NCI-H524 (cell line): Measurements from ENCODE around the gene TNS1.

Experiments used
- DNase-seq, 2 experiments: peaks; one replicate each; lab custom pipeline; 2025; lab: John Stamatoyannopoulos, UW

Gene TNS1

DNA sequence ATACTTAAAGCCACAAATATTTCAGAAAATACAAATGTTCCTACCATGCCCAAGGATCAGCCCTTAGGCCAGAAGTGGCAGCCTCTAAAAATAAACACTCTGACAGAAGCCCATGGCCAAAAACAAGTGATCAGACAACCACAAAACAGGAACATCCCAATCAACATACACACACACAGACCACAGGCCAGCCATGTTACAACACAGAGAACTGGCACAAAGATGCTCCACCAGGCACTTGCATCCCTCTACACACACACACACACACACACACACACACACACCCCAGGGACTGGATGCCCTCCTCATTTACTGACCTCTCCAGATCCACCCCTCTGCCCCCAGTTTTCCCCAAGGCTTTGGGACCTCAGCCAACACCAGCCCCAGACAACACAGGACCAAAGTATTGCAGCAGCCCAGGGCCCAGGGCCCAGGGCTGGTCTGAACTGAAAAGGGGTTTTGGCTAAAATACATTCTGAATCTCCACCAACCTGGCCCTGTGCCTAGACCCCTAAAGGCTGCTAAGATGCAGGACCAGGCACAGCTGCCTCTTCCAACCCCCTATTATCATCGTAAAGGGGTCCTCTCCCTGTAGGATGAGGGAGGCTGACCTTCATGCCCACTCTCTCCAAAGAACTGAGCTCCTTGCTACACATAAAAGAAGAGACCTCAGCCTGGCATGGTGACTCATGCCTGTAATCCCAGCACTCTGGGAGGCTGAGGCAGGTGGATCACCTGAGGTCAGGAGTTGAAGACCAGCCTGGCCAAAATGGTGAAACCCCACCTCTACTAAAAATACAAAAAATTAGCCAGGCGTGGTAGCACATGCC, 151.4 kb downstream of the TNS1 start:
- DNase-seq: no peak

DNA sequence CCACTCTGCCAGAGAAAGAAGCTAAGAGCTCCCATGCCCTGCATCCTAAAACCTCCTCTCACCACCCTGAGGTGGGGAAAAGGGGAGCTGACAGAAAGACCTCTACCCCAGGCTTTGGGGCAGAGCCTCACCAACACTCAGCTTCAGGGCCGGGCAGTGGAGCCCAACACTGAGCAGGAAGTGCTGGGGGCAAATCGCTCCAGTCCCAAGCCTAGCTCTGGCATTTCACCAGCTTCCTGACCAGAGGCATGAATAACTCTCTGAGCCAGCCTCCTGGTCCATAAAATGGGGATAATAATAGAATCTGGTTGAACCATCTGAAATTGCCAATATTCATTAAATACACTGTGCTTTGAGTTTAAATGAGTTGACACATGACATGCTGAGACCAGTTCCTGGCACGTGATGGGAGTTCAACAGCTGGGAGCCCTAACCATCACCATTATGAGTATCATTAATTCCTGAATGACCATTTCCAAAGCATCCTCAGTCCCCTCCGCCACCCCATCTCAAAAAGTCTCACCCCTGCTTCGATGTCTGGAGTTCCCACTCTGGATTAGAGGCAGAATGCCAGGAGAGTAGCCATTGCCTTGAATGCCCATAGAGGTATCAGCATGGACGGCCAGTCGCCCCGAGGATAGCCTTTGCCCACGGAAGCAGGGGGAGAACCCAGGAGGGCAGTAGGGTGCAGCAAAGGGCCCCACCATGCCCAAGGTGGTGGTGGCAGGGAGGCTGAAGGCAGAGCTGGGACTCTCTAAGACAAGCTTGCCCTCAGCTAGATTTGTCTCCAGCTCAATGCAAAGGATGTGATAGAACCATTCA, 153.4 kb downstream of the TNS1 start:
- DNase-seq: no peak

DNA sequence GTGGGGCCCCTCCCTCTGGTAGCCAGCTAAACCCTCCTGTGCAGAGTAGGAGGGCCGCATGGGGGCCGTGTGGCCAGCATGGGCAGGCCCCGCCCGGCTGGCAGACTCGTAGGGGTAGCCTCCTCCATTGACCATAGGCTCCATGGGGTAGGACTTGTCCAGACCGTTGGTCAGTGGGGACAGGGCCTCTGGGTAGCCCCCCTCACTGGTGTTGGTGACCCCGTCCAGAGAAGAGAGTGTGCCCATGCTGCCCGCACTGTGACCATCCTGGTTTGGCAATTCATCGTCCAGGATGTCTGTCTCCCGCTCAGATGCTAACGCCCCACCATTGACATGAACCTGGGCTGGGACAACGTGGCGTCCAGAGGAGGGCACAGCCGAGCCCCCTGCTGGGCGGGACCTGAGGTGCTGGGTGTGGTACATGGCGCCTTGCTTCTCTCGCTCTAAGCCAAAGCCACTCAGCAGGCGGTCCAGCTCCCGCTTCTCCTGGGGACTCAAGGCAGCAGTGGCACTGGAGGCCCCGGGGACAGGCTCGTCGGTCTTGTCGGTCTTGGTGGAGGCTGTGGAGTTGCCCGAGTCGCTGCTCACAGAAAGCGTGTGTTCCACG, 154.3 kb downstream of the TNS1 start:
- no peak for DNase-seq

DNA sequence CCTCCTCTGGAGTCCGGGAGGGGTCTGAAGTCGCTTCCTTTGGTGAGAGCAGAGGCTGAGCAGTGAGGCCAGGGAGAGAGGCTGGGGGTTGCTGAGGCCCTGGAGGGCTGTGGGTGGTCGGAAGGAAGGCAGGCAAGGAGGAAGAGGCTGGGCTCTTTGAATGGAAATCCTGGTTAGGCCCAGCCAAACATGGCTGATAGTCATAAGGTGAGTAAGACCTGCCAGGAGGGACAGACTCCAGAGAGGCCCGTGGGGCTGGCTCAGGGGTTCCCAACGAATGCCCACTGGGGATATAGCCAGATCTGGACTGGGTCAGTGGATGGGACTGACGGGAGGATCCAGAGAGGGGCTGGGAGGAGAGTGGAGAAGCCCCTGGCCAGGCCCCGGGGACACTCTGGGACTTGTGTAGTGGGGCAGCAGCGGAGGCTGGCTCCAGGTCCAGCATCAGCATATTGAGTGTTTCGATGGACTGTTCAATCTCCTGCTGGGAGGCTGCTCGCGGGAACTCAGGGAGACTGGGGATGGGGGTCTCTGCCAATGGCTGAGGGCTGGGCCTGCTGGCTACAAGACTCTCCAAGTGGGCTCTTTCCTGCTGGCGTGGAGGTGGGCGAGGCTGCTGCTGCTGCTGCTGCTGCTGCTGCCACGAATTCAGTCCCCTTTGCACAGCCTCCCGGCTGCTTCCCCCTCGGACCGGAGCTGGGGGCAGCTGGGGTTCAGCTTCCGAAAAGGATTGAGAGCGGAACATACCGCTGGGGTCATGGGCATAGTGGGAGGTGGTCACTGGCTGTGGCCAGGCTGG, 155.0 kb downstream of the TNS1 start:
- no peak for DNase-seq

DNA sequence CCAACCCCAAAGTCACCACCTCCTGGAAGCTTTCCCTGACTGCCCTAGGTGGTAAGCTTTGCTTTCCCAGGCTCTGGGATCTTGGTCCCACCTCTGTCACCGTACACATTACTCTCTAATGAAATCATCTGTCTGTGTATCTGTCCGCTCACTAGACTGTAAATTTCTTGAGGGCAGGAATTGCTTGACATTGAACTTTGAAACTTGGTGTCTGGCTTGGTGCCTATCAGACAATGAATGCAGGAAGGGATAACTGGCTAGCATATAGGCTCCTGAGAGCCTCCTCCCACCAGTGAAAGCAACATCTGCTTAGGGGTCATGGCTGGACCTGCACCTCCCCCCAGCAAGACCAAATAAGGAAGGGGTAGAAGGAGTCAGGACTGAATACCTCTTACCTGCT, 155.7 kb downstream of the TNS1 start:
- no peak for DNase-seq

DNA sequence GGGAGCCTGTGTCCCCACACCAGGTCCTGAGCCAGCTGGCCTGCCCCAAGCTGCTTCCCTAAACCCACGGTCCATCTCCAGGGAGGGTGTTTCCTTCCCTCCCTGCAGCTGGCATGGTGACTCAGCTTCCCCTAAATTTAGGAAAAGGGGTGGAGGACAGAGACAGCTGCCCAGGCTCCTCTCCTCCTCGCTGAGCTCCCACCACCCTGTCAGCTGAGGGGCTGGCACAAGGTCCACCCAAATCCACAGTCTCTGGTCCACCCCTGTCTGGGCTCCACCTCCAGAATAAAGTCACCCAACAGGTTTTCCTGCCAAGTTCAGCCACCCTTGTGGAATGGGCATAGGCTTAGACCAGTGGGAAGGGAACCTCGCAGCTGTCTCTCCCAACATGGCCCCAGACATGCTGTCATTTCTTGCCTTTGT, 156.5 kb downstream of the TNS1 start:
- DNase-seq: no peak

DNA sequence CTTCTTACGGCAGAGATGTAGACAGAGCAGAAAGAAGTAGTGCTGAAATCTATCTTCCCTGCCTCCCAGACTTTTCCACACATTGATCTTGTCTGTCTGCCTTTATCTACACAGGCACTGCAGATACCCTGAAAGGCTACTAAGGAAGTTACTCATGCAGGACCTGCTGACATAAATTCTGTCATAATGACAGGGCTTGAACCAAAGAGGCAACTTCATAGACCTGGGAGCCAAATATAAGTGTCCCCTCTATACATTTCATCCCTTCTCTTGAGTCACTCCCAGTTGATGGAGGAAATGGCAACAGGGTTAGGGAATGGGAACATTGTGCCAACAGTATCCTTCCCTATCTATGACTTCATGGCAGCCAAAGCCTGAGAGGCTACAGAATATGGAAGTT, 157.5 kb downstream of the TNS1 start:
- no peak for DNase-seq

DNA sequence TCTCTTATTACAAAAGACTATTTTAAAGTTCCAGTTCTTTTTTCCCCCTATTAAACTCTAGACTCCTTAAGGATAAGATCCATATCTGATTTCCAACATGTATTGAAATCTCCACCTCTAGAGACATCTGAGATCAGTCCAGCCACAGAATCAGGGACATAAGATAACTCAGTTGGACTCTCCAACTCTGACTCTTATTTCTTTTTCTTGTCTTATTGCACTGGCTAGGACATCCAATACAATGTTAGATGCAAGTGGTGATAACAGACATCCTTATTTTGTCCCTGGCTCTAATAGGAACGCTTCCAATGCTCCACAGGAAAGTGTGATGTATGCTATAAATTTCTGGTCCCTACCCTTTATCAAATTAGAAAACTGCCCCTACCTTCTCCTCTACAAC, 158.1 kb downstream of the TNS1 start:
- DNase-seq: no peak

DNA sequence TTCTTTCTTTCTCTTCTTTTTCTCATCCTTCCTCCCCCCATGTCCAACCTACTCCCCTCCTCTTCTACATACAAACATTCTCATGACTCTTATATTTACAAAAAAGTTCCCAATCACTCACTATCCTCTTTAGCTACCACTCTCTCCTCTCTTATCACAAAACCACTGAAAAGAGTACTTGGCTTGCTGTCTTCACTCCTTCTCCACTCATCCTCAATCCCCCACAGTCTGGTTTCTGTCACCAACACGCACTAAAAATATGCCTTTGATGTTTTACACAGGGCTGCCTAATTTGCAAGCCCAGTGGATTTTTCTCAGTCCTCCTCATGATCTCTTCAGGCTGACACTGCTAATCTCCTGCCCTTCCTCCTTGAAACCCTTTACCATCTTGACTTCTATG, 159.5 kb downstream of the TNS1 start:
- DNase-seq: no peak

DNA sequence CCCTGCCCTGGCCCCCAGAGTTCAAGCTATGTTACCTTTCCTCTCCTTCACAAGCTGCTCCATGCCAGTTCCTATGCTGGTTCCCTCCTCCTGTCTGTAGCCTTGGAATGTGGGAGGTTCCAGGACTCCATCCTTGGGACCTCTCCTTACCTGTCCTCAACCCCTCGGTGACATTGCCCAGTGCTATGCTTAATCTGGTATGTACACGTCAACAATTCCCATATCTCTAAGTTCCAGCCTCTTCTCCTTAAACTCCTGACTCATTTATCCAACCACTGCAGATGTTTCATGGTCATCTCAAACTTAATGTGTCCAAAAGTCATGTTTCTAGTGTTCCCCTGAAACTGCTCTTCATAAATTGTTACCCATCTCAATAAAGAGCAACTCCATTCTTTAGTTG, 160.8 kb downstream of the TNS1 start:
- no peak for DNase-seq

DNA sequence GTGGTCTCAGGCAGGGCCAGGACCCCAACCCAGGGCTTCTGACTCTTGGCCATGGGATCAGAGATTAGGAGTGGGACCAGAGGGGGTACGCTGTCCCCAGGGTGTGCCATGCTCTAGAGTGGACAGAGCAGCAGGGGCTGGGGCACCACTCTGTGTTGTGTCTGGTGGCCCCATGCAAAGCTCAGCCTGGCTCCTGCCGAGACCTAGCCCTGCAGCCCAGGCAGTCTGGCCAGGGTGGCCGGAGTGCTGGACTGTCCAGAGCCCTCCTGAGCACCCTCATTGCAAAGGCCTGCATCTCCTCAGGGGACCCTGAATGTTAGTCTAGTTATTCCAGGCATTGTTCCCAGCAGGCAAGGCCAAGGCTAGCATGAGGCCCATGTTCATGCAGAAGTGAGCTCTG, 162.3 kb downstream of the TNS1 start:
- no peak for DNase-seq

DNA sequence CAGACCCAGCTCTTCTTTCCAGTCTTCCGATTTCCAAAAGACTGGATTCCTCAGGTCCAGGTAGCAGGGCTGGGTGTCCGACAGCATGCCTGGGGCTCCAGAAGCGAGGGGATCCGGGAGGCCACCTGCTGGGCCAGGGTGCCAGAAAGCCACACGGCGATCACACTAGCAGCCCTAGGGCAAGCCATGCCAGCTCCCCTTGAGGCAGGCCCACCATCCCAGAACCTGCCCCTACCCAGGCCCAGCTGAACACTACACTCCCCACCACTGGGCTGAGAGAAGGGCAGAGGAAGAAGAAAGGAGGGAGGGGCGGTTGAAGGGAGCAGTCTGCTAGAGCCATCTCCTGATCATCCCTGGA, 163.1 kb downstream of the TNS1 start:
- no peak for DNase-seq

DNA sequence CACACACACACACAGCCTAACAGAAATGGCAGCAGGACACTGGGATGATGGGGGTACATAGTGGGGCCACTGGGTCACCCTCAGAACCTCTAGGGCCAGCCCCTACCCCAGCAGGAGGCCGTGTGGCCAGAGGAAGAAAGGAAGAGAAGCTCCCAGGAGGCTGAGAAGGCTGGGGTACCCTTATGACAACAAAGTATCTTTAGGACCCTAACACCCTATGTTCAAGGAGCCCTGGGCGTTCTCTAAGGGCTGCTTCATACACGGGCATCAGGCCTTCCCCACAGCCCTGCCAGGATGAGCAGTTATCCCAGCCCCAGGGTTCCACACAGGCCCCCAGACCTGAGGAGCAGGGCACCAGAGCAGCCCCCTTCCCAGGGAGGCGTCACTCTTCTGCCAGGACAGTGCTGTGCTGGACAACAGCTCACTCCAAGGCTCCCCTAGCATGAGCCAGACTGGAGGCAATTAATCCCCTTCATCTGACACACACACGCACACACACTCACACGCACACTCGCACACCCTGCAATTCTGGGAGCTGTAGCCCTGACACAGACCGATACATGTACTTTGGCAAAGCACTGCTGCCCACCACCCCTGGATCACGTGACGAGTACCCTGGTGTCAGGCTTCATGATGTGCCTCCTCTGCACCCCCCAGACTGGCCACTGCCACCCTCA, 163.6 kb downstream of the TNS1 start:
- DNase-seq: no peak

DNA sequence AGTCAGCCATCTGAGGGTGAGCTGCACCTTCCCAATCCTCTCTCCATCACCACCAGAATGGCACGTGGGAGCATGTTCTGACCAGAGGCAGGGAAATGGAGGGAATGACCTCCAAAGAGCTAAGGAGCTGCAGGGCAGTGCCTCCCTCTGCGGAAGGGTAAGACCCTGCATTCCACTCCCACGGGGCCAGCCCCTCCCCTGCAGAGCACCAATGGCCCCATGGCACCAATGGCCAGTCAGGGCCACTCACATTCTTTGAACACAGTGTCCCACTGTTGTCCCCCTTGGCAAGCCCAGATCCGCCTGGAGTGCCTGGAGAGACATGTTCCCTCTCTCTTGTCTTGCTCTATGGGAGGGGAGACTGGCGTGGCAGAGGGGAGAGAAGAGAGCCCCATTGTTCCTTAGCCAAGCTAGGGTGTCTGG, 164.4 kb downstream of the TNS1 start:
- DNase-seq: no peak

DNA sequence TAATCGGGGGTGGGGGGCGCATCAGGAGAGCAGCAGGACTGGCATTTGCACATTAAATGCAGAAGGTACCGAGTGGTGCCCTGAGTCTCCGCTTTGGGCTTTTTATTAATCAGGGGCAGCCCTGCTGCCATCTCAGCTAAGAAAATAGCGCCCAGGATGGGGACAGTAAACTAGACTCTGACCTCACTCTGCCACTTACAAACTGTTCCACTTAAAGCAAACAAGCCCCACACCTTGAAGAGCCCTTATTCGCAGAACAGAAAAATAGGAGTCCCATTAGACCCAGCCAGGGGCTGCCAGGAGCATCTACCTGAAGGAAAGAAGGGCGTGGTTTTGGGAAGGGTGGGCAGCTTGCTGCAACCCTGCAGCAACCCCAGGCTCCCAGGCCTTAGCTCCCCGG, 165.3 kb downstream of the TNS1 start:
- no peak for DNase-seq

DNA sequence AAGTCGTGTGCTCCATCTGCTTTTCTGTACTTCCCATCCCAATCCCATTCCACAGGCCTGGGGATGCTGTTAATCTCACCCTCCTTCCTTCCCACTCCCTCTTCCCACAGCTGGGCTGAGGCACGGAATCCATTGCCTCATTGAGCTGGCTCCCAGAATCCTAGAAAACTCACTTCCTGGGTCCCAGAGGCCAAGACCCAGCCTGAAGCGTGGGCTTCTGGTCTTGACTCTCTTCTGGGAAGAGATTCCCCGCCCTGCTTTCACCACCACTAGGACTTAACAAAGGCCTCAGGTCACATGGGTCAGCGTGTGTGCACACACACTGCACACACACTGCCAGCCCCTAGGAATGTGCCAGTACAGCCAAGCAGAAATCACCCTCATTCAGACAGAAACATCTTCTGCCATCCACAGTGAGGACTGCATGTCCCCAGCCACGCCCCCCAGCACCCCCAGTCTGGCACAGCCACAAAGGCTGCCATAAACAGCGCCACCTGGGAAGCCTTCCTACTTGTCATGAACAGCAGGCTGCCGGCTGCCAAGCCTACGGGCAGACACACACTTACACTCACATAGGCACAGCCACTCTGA, 165.8 kb downstream of the TNS1 start:
- peak in 1 of 2 experiments; percentile 11 for DNase-seq

DNA sequence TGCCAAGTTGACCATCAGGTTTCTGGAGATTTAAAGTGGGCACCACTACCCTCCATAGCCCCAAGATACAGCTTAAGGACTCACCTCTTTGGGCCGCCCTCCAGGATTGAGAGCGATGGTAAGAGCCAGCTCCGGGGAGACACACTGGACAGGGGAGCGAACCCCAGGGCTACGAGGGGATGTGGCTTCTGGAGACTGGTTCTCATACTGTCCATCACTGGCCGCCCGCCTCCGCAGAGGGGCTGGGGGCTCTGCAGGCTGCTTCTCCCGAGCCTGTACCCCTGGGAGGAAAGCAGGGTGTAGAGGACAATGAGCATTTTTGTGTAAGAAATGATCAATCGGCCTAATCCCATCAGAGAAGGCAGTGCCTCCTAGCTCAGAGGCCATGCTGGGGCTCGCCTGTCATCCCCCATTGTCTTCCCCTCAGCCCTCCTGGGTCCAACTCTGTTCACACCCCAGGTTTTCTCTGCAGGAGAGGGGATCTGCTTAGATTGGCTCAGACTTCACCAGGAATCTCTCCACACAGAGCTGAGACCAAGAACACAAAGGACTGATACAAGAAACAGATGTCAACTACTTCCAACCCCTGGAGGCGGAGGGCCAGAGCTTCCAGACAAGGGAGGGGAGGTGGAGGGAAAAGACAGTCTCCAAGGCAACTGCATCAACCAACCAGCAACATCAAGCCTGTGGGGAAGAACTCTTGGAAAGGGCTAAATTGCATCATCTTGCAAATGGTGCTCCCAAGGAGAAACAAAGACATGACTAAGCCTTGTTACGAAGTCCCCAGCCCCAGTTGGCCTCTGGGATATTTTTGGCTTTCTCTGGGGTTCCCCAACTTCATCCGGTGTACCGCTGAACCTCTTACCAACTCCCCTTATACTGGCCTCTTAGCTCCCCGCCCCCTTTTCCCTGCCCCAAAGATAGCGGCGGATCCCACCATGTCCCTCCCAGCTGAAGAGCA, 166.6 kb downstream of the TNS1 start:
- DNase-seq: no peak

DNA sequence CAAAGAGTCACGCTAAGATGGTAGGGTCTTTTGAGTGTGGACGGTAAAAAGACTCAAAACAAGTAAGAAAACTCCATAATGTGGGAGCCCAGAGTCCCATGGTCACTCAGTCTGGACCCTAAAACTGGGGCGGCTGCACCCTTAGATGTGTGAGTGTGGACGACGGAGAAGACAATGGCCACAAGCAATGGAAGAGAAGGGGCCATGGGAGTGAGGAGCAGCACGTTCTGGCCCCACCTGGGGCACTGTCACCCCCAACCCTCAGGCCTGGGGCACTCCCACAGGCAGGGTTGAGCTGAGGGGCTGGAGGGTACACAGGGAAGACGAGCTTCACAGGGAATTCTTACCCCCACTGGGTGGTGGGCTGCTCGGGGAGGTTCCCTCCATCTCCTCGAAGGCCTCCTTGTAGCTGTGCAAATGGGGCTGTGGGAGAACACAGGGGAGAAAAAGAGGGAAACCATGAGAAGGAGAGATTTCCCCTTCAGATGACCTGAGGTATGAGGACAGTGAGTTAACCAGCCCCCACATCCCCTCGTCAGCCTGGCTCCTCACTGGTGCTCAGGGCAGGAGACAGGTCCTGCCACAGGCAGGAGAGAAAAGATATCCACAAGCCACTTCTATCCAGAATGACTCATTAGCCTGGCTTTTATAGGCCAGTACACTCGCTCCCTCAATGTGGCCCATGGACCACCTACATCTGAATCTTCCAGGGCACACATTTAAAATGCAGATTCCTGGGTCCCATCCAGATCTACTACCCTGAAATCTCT, 167.9 kb downstream of the TNS1 start:
- no peak for DNase-seq

DNA sequence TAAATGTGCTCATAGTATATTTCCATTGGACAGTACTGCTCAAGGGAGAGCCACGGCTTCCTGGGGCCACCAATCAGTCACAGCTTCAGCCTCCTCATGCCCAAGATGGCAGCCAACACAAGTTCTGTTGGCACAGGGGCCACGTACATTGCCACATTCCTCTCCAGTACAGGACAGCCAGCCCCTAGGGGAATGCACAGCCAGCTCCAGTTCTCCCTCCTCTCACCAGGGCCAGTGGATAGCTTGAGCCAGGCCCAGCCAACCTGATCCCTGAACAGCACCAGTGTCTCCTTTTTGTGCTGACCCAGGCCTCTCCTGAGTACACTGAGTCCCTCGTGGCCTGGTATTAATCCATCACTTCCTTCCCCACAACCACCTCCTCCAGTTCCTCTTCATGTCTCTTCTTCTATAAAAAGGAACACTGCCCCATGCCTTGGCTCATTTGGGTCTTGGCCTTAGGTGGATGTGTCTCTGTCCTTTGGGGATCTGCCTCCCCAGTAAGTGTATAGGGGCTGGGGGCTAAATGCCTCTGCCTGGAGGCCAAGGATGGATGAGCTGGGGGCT, 168.7 kb downstream of the TNS1 start:
- no peak for DNase-seq
